H1 (cell line): ENCODE results near the gene UFC1. TPM values are rescaled to one million over a fixed set of nuclear protein-coding genes. Genes with fewer than 3 reads are reported as not detected.
A peak's percentile ranks its signal among the peaks of the same experiment; 100 is the strongest.

Source experiments
- BCL11A ChIP-seq, 2 experiments: IDR thresholded peaks; one replicate each; pipeline ENCODE4 v1.6.1; 2011; ENCODE audit warnings: low read depth in 2 of 2, low read length in 2 of 2, mild to moderate bottlenecking in 2 of 2
- CBX8 ChIP-seq: fragments of 300-800, 300-1000 bp; sonication (generic); IDR thresholded peaks from 2 replicates; pipeline ENCODE4 v1.7.1; 2016; ENCODE audit warnings: low read depth, low read length, borderline replicate concordance
- EGR1 ChIP-seq: IDR thresholded peaks from 2 replicates; pipeline ENCODE4 v1.6.1; 2011; ENCODE audit warnings: low read depth, low read length, borderline replicate concordance
- SP1 ChIP-seq: IDR thresholded peaks from 2 replicates; pipeline ENCODE4 v1.6.1; 2011; ENCODE audit warnings: low read depth, low read length
- SRF ChIP-seq: IDR thresholded peaks from 2 replicates; pipeline ENCODE4 v1.6.1; 2011; ENCODE audit warnings: mild to moderate bottlenecking, low read depth, low read length, moderate library complexity
- polyA plus RNA-seq, 7 experiments: library from polyadenylated mRNA; depleted of rRNA in 3 of 7; stranded (reverse) in 5 of 7; unstranded in 2 of 7; fragments of >200 nt in 5 of 7; fragments of 200-250 nt in 2 of 7; gene quantifications; 1 replicate in 5 of 7; 2 replicates in 1 of 7; 4 replicates in 1 of 7; pipeline versions ENCODE4 v1.2.1 to v1.2.3, GENCODE V29; 2011 to 2013; ENCODE audit warnings: missing spikeins in 2 of 7, mixed read lengths in 2 of 7
- total RNA-seq: library from RNA; stranded (reverse); fragmentation: NEBNext Ultra II Directional; extraction: Animal tissue kit (Norgen Biotek cat#: 25700); gene quantifications from 2 replicates; pipeline ENCODE4 v1.2.1, GENCODE V29; 2021

UFC1 gene
- total and polyA plus RNA-seq, 2 of the 8 experiments (the other 6 are each of a cell fraction or from before 2014, with no cell fraction given) = 67.8 to 102 TPM

GRCh38 chr1:161159087-161159912, 5.5 kb downstream of the UFC1 start, which contains the start of gene USP21 (continued):
- TF ChIP-seq EGR1 (no peak), BCL11A (IDR thresholded peaks at IDR 0.05; ENCODE audit: low read depth in 2 of 2, low read length in 2 of 2) (no peak), SP1 (0 out of 2 replicates have a peak, but pooled peaks have one; percentile 2), SRF (no peak), CBX8 (no peak)
